ENCODE results near the gene ZFP36L1. TPM values are rescaled to one million over a fixed set of nuclear protein-coding genes. Genes with fewer than 3 reads are reported as not detected.

ZFP36L1 gene
- total and polyA plus RNA-seq, 9 of the 15 experiments (the other 6 are each of a cell fraction or from before 2014, with no cell fraction given), result 1.3 to 26.6 (median 3.7) TPM

GRCh38 chr14:68781161-68782021 is 11.5 kb downstream of the ZFP36L1 start (continued):
- no peak for TF ChIP-seq ZBTB40 (IDR thresholded peaks at IDR 0.05)
- TF ChIP-seq ZBTB40 (CRISPR knock-in tag; IDR thresholded peaks at IDR 0.05), result no peak
- no peak for TF ChIP-seq ZNF764 (CRISPR knock-in tag; IDR thresholded peaks at IDR 0.05; ENCODE audit: low read depth)
- TF ChIP-seq TFE3 (CRISPR knock-in tag; IDR thresholded peaks at IDR 0.05), result no peak
- TF ChIP-seq ZNF644 (tag; IDR thresholded peaks at IDR 0.05; ENCODE audit: low read depth), result no peak
- no peak for TF ChIP-seq PML (IDR thresholded peaks at IDR 0.05; ENCODE audit: low read length)
- no peak for TF ChIP-seq MCM7 (IDR thresholded peaks at IDR 0.05)
- TF ChIP-seq TAF1 (IDR thresholded peaks at IDR 0.05; ENCODE audit: control insufficient read depth, extremely low read depth, insufficient read depth, low read length, severe bottlenecking), result no peak
- no peak for TF ChIP-seq DNMT1 (IDR thresholded peaks at IDR 0.05)
- TF ChIP-seq PHTF2 (CRISPR knock-in tag; IDR thresholded peaks at IDR 0.05), result no peak
- TF ChIP-seq HMGN3 (IDR thresholded peaks at IDR 0.05; ENCODE audit: borderline replicate concordance, extremely low read depth, insufficient read length, low read depth, low read length), result no peak
- TF ChIP-seq E2F3 (CRISPR knock-in tag; IDR thresholded peaks at IDR 0.05), result no peak
- no peak for TF ChIP-seq ZBTB7A (IDR thresholded peaks at IDR 0.05; ENCODE audit: borderline replicate concordance, control insufficient read depth, low read depth, low read length)
- TF ChIP-seq E2F6 (IDR thresholded peaks at IDR 0.05; ENCODE audit: borderline replicate concordance in 1 of 2, extremely low read depth in 1 of 2, insufficient read depth in 1 of 2, insufficient read length in 1 of 2, low read depth in 1 of 2, low read length in 1 of 2, poor library complexity in 1 of 2, severe bottlenecking in 1 of 2), result no peak
